Esophagus muscularis mucosa (tissue), 4 donors: Measurements from ENCODE around the gene PFN3.

Experiments used
- EP300 ChIP-seq: sonication (generic); formaldehyde crosslinking; IDR thresholded peaks from one replicate; pipeline ENCODE4 v1.6.1; 2017; ENCODE audit warnings: antibody characterized with exemption
- POLR2A ChIP-seq: fragments of 450-650 bp; IDR thresholded peaks from one replicate; pipeline ENCODE4 v1.6.1; 2017; ENCODE audit warnings: antibody characterized with exemption, moderate library complexity, mild to moderate bottlenecking, low read depth
- POLR2AphosphoS5 ChIP-seq, 2 donors: sonication (generic); formaldehyde crosslinking; IDR thresholded peaks; one replicate each; pipeline ENCODE4 v1.6.1; 2017; ENCODE audit warnings: antibody characterized with exemption in 2 of 2
- TF ChIP-seq, protein P1 (sequence below), 3 experiments: fragments of 200-600 bp in 2 of 3; fragments of 450-650 bp in 1 of 3; sonication (generic) in 2 of 3; IDR thresholded peaks; one replicate each; pipeline ENCODE4 v1.5.1; 2017 to 2019; ENCODE audit warnings: antibody characterized with exemption in 3 of 3, mild to moderate bottlenecking in 2 of 3, moderate library complexity in 1 of 3

DNA sequence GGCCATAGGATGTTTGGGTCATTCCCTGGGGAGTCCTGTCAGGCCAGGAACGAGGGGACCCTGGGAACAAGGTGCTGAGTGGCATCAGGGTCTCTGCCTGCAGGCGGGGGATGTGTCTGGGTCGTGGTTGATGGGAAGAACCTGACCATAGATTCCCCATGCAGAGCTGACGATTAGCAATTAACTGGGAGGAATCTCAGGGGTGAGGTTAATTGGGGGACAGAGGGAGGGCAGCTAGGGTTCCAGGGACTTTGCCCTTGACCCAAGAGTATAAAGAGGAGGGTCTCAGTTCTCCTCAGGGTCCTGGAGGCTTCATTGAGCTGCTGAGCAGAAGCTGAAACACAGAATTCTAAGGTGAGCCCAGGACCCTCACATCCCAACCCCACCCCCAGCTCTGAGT lies 16.3 kb downstream of the PFN3 start, which contains the start of gene SLC34A1:
- TF ChIP-seq, protein P1, sequence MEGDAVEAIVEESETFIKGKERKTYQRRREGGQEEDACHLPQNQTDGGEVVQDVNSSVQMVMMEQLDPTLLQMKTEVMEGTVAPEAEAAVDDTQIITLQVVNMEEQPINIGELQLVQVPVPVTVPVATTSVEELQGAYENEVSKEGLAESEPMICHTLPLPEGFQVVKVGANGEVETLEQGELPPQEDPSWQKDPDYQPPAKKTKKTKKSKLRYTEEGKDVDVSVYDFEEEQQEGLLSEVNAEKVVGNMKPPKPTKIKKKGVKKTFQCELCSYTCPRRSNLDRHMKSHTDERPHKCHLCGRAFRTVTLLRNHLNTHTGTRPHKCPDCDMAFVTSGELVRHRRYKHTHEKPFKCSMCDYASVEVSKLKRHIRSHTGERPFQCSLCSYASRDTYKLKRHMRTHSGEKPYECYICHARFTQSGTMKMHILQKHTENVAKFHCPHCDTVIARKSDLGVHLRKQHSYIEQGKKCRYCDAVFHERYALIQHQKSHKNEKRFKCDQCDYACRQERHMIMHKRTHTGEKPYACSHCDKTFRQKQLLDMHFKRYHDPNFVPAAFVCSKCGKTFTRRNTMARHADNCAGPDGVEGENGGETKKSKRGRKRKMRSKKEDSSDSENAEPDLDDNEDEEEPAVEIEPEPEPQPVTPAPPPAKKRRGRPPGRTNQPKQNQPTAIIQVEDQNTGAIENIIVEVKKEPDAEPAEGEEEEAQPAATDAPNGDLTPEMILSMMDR (IDR thresholded peaks at IDR 0.05), result no peak
- no peak for TF ChIP-seq POLR2A
- TF ChIP-seq POLR2AphosphoS5 (IDR thresholded peaks at IDR 0.05), result no peak
- no peak for TF ChIP-seq EP300
